ENCODE results near the gene C9orf43.
"Not testable (repeated sequence)": the region's sequence is repeated elsewhere in the genome, so short reads cannot be mapped to it uniquely, and the experiment has no call there.

DNA sequence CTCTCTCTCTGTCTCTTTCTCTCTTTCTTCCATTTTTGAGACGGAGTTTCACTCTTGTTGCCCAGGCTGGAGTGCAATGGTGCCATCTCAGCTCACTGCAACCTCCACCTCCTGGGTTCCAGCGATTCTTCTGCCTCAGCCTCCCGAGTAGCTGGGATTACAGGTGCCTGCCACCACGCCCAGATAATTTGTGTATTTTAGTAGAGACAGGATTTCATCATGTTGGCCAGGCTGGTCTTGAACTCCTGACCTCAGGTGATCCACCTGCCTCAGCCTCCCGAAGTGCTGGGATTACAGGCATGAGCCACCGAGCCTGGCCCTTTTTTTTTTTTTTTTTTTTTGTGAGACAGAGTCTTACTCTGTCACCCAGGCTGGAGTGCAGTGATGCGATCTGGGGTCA lies 29.1 kb upstream of the C9orf43 start:
- not testable (repeated sequence) for TF ChIP-seq POLR2AphosphoS5 (IDR thresholded peaks at IDR 0.05; ENCODE audit: low read depth); CTCF (conservative IDR thresholded peaks at IDR 0.05; ENCODE audit: low read depth in 2 of 2); EZH2 (IDR thresholded peaks at IDR 0.05; ENCODE audit: low read depth, unreplicated experiment); EZH2phosphoT487 (IDR thresholded peaks at IDR 0.05; ENCODE audit: unreplicated experiment); JUNB (IDR thresholded peaks at IDR 0.05; ENCODE audit: unreplicated experiment); CREB1 (CRISPR knock-in tag; IDR thresholded peaks at IDR 0.05; ENCODE audit: low read depth); REST (IDR thresholded peaks at IDR 0.05; ENCODE audit: unreplicated experiment); ZNF331 (CRISPR knock-in tag; IDR thresholded peaks at IDR 0.05; ENCODE audit: low read depth); STAT1 (IDR thresholded peaks at IDR 0.05; ENCODE audit: unreplicated experiment)
- TF ChIP-seq, protein P1, sequence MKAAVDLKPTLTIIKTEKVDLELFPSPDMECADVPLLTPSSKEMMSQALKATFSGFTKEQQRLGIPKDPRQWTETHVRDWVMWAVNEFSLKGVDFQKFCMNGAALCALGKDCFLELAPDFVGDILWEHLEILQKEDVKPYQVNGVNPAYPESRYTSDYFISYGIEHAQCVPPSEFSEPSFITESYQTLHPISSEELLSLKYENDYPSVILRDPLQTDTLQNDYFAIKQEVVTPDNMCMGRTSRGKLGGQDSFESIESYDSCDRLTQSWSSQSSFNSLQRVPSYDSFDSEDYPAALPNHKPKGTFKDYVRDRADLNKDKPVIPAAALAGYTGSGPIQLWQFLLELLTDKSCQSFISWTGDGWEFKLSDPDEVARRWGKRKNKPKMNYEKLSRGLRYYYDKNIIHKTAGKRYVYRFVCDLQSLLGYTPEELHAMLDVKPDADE (IDR thresholded peaks at IDR 0.05), result not testable (repeated sequence)
